ENCODE measurements around the gene NOXO1. TPM values are rescaled to one million over a fixed set of nuclear protein-coding genes. Genes with fewer than 3 reads are reported as not detected.
A peak's percentile ranks its signal among the peaks of the same experiment; 100 is the strongest.

NOXO1 gene
- total RNA-seq, 3 donors from 2014 or later: 0.88 to 0.98 TPM; not detected in 1

DNA sequence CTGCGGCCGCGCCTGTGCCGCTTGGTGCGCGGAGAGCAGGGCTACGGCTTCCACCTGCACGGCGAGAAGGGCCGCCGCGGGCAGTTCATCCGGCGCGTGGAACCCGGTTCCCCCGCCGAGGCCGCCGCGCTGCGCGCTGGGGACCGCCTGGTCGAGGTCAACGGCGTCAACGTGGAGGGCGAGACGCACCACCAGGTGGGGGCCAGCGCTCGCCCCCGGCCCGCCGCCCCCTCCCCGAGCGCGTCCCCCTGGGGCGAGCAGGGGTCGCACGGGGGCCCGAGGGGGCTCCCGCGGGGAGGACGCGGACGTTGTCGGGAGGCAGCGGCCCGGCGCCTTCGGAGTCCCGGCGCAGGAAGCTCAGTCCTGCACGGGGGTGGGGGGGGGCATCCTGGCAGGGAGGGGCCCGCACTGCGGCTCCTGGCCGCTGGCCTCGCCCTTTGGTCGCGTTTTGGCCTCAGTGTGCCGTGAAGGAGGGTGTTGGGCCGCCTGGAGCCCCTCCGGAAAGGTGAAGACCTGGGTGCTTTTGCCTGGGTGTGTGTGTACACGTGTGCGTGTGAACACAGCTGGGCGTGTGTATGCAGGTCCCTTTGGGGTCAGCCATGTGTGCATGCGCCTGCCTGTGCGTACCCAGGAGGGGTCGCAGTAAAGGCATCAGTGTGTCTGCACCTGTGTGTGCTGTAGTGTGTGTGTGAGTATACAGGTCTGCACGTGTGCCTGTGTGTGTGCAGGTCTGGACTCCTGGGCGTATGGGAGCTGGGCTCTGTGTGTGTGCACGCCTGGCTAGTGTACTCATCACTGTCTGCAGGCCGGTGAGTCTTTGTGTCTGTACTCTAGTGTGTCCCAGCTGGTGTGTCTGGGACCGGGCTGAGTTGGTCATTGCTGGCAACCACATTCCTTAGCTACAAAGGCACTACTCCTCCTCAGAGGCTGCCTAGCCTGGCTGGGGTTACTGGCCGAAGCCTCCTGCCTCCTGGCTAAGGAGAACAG lies 46.0 kb upstream of the NOXO1 start:
- Histone ChIP-seq H3K27ac (peak overlapping the region; percentile 33 to 75), H3K27me3 (no peaks in the 10 kb centered on the region), H3K4me3 (peak overlapping the region; percentile 58 to 93 (median 74)), H3K36me3 (no peaks in the 10 kb centered on the region), H3K4me1 (peaks cover 6 to 27% of the 10 kb centered on the region in 2 donors), H3K9me3 (no peaks in the 10 kb centered on the region)
- intact Hi-C loops (cut with DNase I; ENCODE audit: low total_unique reads): loop anchor here (5.0 kb wide), 1 partner anchor 115 kb away; no protein-coding TSS in a partner anchor
- no peak for DNase-seq (ENCODE audit: low spot score in 2 of 2)
- TF ChIP-seq POLR2A (IDR thresholded peaks at IDR 0.05): no peak
- no peak for TF ChIP-seq CTCF (IDR thresholded peaks at IDR 0.05)
- TF ChIP-seq POLR2AphosphoS5 (IDR thresholded peaks at IDR 0.05): no peak

GRCh38 chr16:2026461-2027023 lies 45.3 kb upstream of the NOXO1 start, which contains the start of gene NHERF2:
TSS of gene NHERF2 (plus strand) at chr16:2026902. CDS start at chr16:2027006, 104 bp downstream.
- H3K4me3 ChIP-seq: peak within 1 kb of the TSS; percentile 58 to 93 (median 74)
- intact Hi-C loops (cut with DNase I; ENCODE audit: low total_unique reads): loop anchor here (5.0 kb wide), 1 partner anchor 116 kb away; no protein-coding TSS in a partner anchor
- DNase-seq (ENCODE audit: low spot score in 2 of 2): no peak
- H3K27me3 ChIP-seq: no peaks in the 10 kb centered on the region
- TF ChIP-seq POLR2A (IDR thresholded peaks at IDR 0.05) (no peak), CTCF (IDR thresholded peaks at IDR 0.05) (no peak), POLR2AphosphoS5 (IDR thresholded peaks at IDR 0.05) (no peak)
- no peaks in the 10 kb centered on the region for H3K36me3 ChIP-seq
- no peaks in the 10 kb centered on the region for H3K9me3 ChIP-seq
- peak within 1 kb of the TSS; percentile 71 to 75 for H3K27ac ChIP-seq
- H3K4me1 ChIP-seq: peaks cover 4 to 27% of the 10 kb centered on the region in 2 donors

DNA sequence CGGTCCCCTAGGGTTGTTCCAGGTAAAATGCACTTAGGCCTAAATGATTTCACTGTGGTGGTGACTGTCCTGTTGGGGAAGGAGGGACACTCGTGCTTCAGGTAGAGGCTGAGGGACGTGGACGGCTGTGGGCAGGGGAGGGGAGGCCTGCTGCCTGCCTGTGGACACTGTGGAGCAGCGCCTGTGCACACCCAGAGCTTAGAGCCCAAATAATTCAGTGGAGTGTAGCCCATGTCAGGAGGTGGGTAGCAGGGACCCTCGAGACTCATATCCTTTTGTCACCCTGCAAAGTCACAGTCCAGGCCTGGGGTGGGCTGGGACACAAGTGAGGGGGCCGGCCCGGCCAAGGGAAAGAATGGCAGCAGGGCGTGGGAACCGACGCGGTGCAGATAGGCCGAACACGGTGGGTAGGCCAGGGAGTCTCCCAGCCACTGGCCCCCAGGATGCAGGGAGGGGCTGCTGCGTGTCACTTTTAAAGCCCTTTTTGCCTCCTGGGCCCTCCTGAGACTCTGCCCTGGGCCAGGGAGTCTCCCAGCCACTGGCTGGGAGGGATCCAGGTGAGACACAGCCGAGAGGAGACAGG lies 44.7 kb upstream of the NOXO1 start:
- no peaks in the 10 kb centered on the region for H3K9me3 ChIP-seq
- peak overlapping the region; percentile 71 to 75 for H3K27ac ChIP-seq
- no peak for DNase-seq (ENCODE audit: low spot score in 2 of 2)
- no peaks in the 10 kb centered on the region for H3K27me3 ChIP-seq
- peak overlapping the region; percentile 58 to 93 (median 74) for H3K4me3 ChIP-seq
- H3K36me3 ChIP-seq: no peaks in the 10 kb centered on the region
- intact Hi-C loops (cut with DNase I; ENCODE audit: low total_unique reads): loop anchor here (1.0 to 5.0 kb wide), 2 partner anchors 42 to 116 kb away; no protein-coding TSS in a partner anchor
- TF ChIP-seq CTCF (IDR thresholded peaks at IDR 0.05) (no peak), POLR2A (IDR thresholded peaks at IDR 0.05) (no peak), POLR2AphosphoS5 (IDR thresholded peaks at IDR 0.05) (no peak)
- H3K4me1 ChIP-seq: peaks cover 4 to 27% of the 10 kb centered on the region in 2 donors

DNA sequence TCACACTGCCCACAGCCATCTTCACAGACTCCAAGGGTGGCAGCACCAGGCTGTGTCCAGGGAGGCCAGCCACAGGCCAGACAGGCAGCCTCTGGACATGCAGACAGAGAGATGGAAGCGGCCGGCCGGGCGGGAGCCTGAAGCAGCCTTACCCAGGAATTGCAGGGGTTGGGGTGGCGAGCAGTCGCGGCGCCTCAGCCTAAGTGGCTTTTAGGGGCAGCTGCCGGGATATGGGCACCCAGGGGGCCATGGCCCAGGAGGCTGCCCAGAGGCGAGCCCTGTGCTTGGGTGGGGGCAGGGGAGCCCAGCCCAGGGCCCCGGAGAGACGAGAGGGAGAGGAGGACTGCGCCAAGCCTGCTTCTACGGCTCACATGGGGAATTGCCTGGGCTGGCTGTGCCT lies 44.0 kb upstream of the NOXO1 start:
- no peak for DNase-seq (ENCODE audit: low spot score in 2 of 2)
- no peaks in the 10 kb centered on the region for H3K9me3 ChIP-seq
- peaks cover 6 to 30% of the 10 kb centered on the region in 2 donors for H3K4me1 ChIP-seq
- TF ChIP-seq POLR2A (IDR thresholded peaks at IDR 0.05) (no peak), CTCF (IDR thresholded peaks at IDR 0.05) (no peak), POLR2AphosphoS5 (IDR thresholded peaks at IDR 0.05) (no peak)
- intact Hi-C loops (cut with DNase I; ENCODE audit: low total_unique reads): loop anchor here (1.0 to 5.0 kb wide), 2 partner anchors 43 to 117 kb away; no protein-coding TSS in a partner anchor
- H3K27me3 ChIP-seq: peaks cover 1 to 6% of the 10 kb centered on the region in 2 donors
- no peaks in the 10 kb centered on the region for H3K36me3 ChIP-seq
- H3K27ac ChIP-seq: no peak overlapping the region
- no peak overlapping the region for H3K4me3 ChIP-seq

Data from breast epithelium (tissue), 4 donors.